MM.1S (cell line): ENCODE data around the gene SYK.
"Not testable (repeated sequence)": the region's sequence is repeated elsewhere in the genome, so short reads cannot be mapped to it uniquely, and the experiment has no call there.

Source experiments
- EZH2 ChIP-seq: fragments of 300-600 bp; sonication (generic); optimal IDR thresholded peaks from 2 replicates; pipeline ENCODE3; 2017; ENCODE audit warnings: low read depth, mild to moderate bottlenecking, antibody characterized with exemption, low read length, mixed read lengths
- TF ChIP-seq, protein P1 (sequence below): fragments of 300-600 bp; sonication (generic); IDR thresholded peaks from 2 replicates; pipeline ENCODE4 v1.5.1; 2016; ENCODE audit warnings: antibody characterized with exemption, low read length, mixed read lengths

DNA sequence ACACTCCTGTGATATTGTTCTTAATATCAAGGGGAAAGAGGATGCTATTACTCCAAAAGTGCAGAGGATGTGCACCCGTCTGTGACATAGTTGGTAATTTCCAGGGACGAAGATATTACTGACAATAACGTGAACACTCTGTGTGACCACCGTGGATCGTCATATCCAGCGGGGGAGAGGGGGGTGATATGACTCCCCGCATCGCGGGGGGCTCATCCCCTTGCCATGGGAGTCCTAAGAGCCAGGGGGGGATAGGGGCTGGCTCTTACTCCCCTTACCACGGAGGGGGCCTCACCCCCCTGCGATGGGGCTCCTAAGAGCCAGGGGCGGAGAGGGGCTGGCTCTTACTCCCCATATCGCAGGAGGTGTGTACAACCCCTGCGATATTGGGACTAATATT, 41.0 kb upstream of the SYK start:
- TF ChIP-seq EZH2 = not testable (repeated sequence)
- TF ChIP-seq, protein P1, sequence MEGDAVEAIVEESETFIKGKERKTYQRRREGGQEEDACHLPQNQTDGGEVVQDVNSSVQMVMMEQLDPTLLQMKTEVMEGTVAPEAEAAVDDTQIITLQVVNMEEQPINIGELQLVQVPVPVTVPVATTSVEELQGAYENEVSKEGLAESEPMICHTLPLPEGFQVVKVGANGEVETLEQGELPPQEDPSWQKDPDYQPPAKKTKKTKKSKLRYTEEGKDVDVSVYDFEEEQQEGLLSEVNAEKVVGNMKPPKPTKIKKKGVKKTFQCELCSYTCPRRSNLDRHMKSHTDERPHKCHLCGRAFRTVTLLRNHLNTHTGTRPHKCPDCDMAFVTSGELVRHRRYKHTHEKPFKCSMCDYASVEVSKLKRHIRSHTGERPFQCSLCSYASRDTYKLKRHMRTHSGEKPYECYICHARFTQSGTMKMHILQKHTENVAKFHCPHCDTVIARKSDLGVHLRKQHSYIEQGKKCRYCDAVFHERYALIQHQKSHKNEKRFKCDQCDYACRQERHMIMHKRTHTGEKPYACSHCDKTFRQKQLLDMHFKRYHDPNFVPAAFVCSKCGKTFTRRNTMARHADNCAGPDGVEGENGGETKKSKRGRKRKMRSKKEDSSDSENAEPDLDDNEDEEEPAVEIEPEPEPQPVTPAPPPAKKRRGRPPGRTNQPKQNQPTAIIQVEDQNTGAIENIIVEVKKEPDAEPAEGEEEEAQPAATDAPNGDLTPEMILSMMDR = not testable (repeated sequence)
